H1 (cell line): Measurements from ENCODE around the gene C2. TPM values are rescaled to one million over a fixed set of nuclear protein-coding genes. Genes with fewer than 3 reads are reported as not detected.
A peak's percentile ranks its signal among the peaks of the same experiment; 100 is the strongest.

ENCODE experiments used
- ASH2L ChIP-seq: fragments of 200-600, 300-600 bp; sonication (generic); IDR thresholded peaks from one replicate; pipeline ENCODE4 v1.7.1; 2017; ENCODE audit warnings: low read length
- BACH1 ChIP-seq: IDR thresholded peaks from 2 replicates; pipeline ENCODE4 v1.6.1; 2012; ENCODE audit warnings: low read length, improper control_type of control experiment
- BCL11A ChIP-seq, 2 experiments: IDR thresholded peaks; one replicate each; pipeline ENCODE4 v1.6.1; 2011; ENCODE audit warnings: low read depth in 2 of 2, low read length in 2 of 2, mild to moderate bottlenecking in 2 of 2
- BRCA1 ChIP-seq: IDR thresholded peaks from 2 replicates; pipeline ENCODE4 v1.6.1; 2012; ENCODE audit warnings: low read depth, low read length, improper control_type of control experiment
- CBX8 ChIP-seq: fragments of 300-800, 300-1000 bp; sonication (generic); IDR thresholded peaks from 2 replicates; pipeline ENCODE4 v1.7.1; 2016; ENCODE audit warnings: low read depth, low read length, borderline replicate concordance
- CHD2 ChIP-seq: IDR thresholded peaks from 2 replicates; pipeline ENCODE4 v1.6.1; 2012; ENCODE audit warnings: low read length, improper control_type of control experiment
- E2F6 ChIP-seq: IDR thresholded peaks from 2 replicates; pipeline ENCODE4 v1.6.1; 2012; ENCODE audit warnings: inconsistent platforms
- EZH2 ChIP-seq: fragments of 200-600 bp; sonication (generic); IDR thresholded peaks from 2 replicates; pipeline ENCODE4 v1.7.1; 2012; ENCODE audit warnings: low read depth, mild to moderate bottlenecking, moderate library complexity, low read length, inconsistent platforms; ENCODE audit not compliant: severe bottlenecking
- HDAC2 ChIP-seq, 2 experiments: fragments of 300-600 bp in 1 of 2; sonication (generic) in 1 of 2; IDR thresholded peaks; 2 replicates each; pipeline ENCODE4 v1.6.1; 2011 to 2012; ENCODE audit warnings: low read depth in 2 of 2, low read length in 2 of 2, mild to moderate bottlenecking in 2 of 2, moderate library complexity in 2 of 2, borderline replicate concordance in 1 of 2, inconsistent platforms in 1 of 2
- NANOG ChIP-seq: IDR thresholded peaks from 2 replicates; pipeline ENCODE4 v1.6.1; 2011; ENCODE audit warnings: low read length, low read depth, mild to moderate bottlenecking, inconsistent platforms; ENCODE audit not compliant: insufficient read depth, poor library complexity, severe bottlenecking
- POLR2AphosphoS5 ChIP-seq: IDR thresholded peaks from 2 replicates; pipeline ENCODE4 v1.6.1; 2011; ENCODE audit warnings: low read depth, low read length
- RBBP5 ChIP-seq: IDR thresholded peaks from 2 replicates; pipeline ENCODE4 v1.7.1; 2012; ENCODE audit warnings: low read depth, mild to moderate bottlenecking, inconsistent platforms, low read length, moderate library complexity, borderline replicate concordance
- SAP30 ChIP-seq: fragments of 300-600 bp; sonication (generic); IDR thresholded peaks from 2 replicates; pipeline ENCODE4 v1.7.1; 2012; ENCODE audit warnings: low read length, moderate library complexity, mild to moderate bottlenecking, inconsistent platforms; ENCODE audit not compliant: insufficient read depth, insufficient replicate concordance
- SP1 ChIP-seq: IDR thresholded peaks from 2 replicates; pipeline ENCODE4 v1.6.1; 2011; ENCODE audit warnings: low read depth, low read length
- SP2 ChIP-seq: IDR thresholded peaks from 2 replicates; pipeline ENCODE4 v1.6.1; 2012; ENCODE audit warnings: mild to moderate bottlenecking, low read length, inconsistent platforms
- SP4 ChIP-seq: IDR thresholded peaks from 2 replicates; pipeline ENCODE4 v1.6.1; 2012; ENCODE audit warnings: low read length, inconsistent platforms
- TAF1 ChIP-seq: IDR thresholded peaks from 2 replicates; pipeline ENCODE4 v1.6.1; 2011; ENCODE audit warnings: mild to moderate bottlenecking, low read depth, low read length
- TBP ChIP-seq: IDR thresholded peaks from 2 replicates; pipeline ENCODE4 v1.6.1; 2011; ENCODE audit warnings: low read depth, low read length, improper control_type of control experiment
- TCF12 ChIP-seq: IDR thresholded peaks from 2 replicates; pipeline ENCODE4 v1.6.1; 2011; ENCODE audit warnings: low read depth, mild to moderate bottlenecking, low read length
- TEAD4 ChIP-seq: IDR thresholded peaks from 2 replicates; pipeline ENCODE4 v1.6.1; 2012; ENCODE audit warnings: low read depth, low read length, inconsistent platforms, mixed read lengths
- polyA plus RNA-seq, 7 experiments: library from polyadenylated mRNA; depleted of rRNA in 3 of 7; stranded (reverse) in 5 of 7; unstranded in 2 of 7; fragments of >200 nt in 5 of 7; fragments of 200-250 nt in 2 of 7; gene quantifications; 1 replicate in 5 of 7; 2 replicates in 1 of 7; 4 replicates in 1 of 7; pipeline versions ENCODE4 v1.2.1 to v1.2.3, GENCODE V29; 2011 to 2013; ENCODE audit warnings: missing spikeins in 2 of 7, mixed read lengths in 2 of 7
- total RNA-seq: library from RNA; stranded (reverse); fragmentation: NEBNext Ultra II Directional; extraction: Animal tissue kit (Norgen Biotek cat#: 25700); gene quantifications from 2 replicates; pipeline ENCODE4 v1.2.1, GENCODE V29; 2021

Gene C2
- total and polyA plus RNA-seq, 2 of the 8 experiments (the other 6 are each of a cell fraction or from before 2014, with no cell fraction given) = 0.26 to 0.38 TPM

DNA sequence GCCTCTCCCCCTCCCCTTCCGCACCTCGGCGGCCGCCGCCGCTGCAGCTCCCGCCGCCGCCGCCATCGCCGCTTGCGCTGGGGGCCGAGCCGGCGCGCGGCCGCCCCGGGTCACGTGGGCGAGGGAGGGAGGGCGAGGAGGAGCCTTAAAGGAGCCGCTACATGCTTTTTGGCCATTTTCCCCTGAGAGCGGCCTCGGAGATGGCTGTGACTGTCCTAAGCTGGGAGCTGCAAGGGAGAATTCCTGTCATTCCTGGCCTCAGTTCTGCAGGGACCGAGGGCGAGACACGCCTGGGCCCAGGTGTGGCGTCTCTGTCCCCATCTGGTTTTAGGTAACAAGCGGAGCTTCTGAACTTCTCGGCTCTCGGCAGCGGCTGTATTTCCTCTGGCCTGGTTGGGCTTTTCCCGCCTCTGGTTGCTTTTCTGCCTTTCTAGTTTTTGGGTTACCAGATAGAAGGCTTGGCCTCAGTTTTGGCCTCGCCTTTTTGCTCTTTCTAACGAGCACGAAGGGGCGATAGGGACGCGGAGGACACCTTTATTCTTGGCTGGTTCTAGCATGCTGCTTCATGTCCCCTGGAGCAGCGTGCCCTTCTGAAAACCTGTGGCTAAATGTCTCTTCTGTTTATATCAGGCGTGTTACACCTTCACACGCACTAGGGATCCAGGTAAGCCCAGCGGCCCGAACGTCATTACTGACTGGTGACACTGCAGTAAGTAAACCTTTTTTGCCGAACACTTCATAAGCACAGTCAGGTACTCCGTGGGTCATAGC lies 29.7 kb upstream of the C2 start, which contains the start of gene EHMT2 (continued):
- TF ChIP-seq POLR2AphosphoS5 = peak; percentile 74
- TF ChIP-seq SP4 = no peak
- TF ChIP-seq ASH2L = no peak
- TF ChIP-seq E2F6 = no peak
- TF ChIP-seq SP1 = no peak
- no peak for TF ChIP-seq CHD2
- TF ChIP-seq EZH2 = no peak
- TF ChIP-seq BCL11A (IDR thresholded peaks at IDR 0.05; ENCODE audit: low read depth in 2 of 2, low read length in 2 of 2) = no peak
- peak; percentile 79 for TF ChIP-seq TBP
- TF ChIP-seq CBX8 = no peak
- TF ChIP-seq BACH1 = no peak
- TF ChIP-seq TAF1 = peak; percentile 88
- TF ChIP-seq NANOG = no peak
- no peak for TF ChIP-seq SP2
- no peak for TF ChIP-seq BRCA1
- no peak for TF ChIP-seq HDAC2 (IDR thresholded peaks at IDR 0.05; ENCODE audit: borderline replicate concordance in 1 of 2, low read depth in 2 of 2, low read length in 2 of 2)
- no peak for TF ChIP-seq TCF12
- no peak for TF ChIP-seq RBBP5
- peak; percentile 68 for TF ChIP-seq TEAD4
- peak; percentile 89 for TF ChIP-seq SAP30
